ENCODE results near the gene ANKRD18A. TPM values are rescaled to one million over a fixed set of nuclear protein-coding genes. Genes with fewer than 3 reads are reported as not detected.

ANKRD18A gene
- total and polyA plus RNA-seq, 2 of the 4 experiments (the other 2 are of a cell fraction) = not detected

GRCh38 chr9:38652486-38652885, 32.1 kb upstream of the ANKRD18A start:
- Histone ChIP-seq H3K18ac (ENCODE audit: low read depth, low read length) (no peak overlapping the region), H3K4me3 (ENCODE audit: insufficient read depth, low read depth, low read length) (no peak overlapping the region), H3K9me3 (ENCODE audit: control insufficient read depth, insufficient read depth, low read length) (no peaks in the 10 kb centered on the region), H3K4me2 (ENCODE audit: low read depth, low read length) (no peak overlapping the region), H3K9me1 (ENCODE audit: insufficient read depth, low read length) (no peaks in the 10 kb centered on the region), H4K20me1 (ENCODE audit: insufficient read depth, low read length) (no peaks in the 10 kb centered on the region), H2BK15ac (ENCODE audit: low read depth, low read length) (no peak overlapping the region), H4K91ac (ENCODE audit: insufficient read depth, low read depth, low read length) (no peak overlapping the region), H4K8ac (ENCODE audit: low read depth in 2 of 2, low read length in 2 of 2) (no peak overlapping the region), H3K23ac (ENCODE audit: low read depth, low read length) (no peak overlapping the region), H3K14ac (replicated peaks; ENCODE audit: low read depth, low read length) (no peak overlapping the region), H2BK20ac (ENCODE audit: low read depth, low read length) (no peak overlapping the region), H2AFZ (replicated peaks; ENCODE audit: low read length, poor library complexity) (no peak overlapping the region), H2AK5ac (ENCODE audit: low read depth, low read length) (no peak overlapping the region), H2BK120ac (ENCODE audit: low read depth, low read length) (no peak overlapping the region), H3K79me1 (ENCODE audit: low read depth in 1 of 2, low read length in 2 of 2) (no peaks in the 10 kb centered on the region), H3K9ac (ENCODE audit: low read depth, low read length) (no peak overlapping the region), H3K27me3 (ENCODE audit: control insufficient read depth, insufficient read depth, low read length) (peaks cover 2% of the 10 kb centered on the region), H3K56ac (ENCODE audit: extremely low read depth, insufficient read depth, low read length) (no peak overlapping the region), H3K4me1 (ENCODE audit: control insufficient read depth, insufficient read depth, low read length) (no peaks in the 10 kb centered on the region), H2BK5ac (ENCODE audit: low read depth, low read length, poor library complexity, severe bottlenecking) (no peak overlapping the region), H4K5ac (ENCODE audit: low read depth, low read length) (no peak overlapping the region), H3K27ac (ENCODE audit: insufficient read depth, low read length) (no peak overlapping the region), H2AK9ac (replicated peaks; ENCODE audit: low read depth, low read length, poor library complexity) (no peak overlapping the region), H3K36me3 (ENCODE audit: control insufficient read depth, insufficient read depth, low read length) (no peaks in the 10 kb centered on the region), H3K4ac (ENCODE audit: low read depth, low read length) (no peak overlapping the region)
- no TSS peak for BruUV-seq (replicated peaks)
- no peak for ATAC-seq (ENCODE audit: low read depth)
- in situ Hi-C loops (cut with MboI; ENCODE audit: low sequenced_read_pairs) = no loop called here
- no peak for TF ChIP-seq BHLHE40 (IDR thresholded peaks at IDR 0.05; ENCODE audit: low read depth, low read length)
- no peak for DNase-seq
- dilution Hi-C loops (cut with HindIII; ENCODE audit: low sequenced_read_pairs, unreplicated experiment) = no loop called here
- ChIA-PET CTCF (no interaction called here), POLR2A (ENCODE audit: unreplicated experiment) (no interaction called here)
- 58% methylated on average over 2 of the region's 7 CpGs; no CpG with 5 or more reads in 1 of the 2 experiments for WGBS, 2 experiments (ENCODE audit: extremely low coverage in 2 of 2, insufficient read length in 1 of 2)
- intact Hi-C loops (cut with micrococcal nuclease) = no loop called here

All from IMR-90 (cell line).